NCI-H2227 (cell line): Measurements from ENCODE around the gene PCYT1A.
"Not testable (repeated sequence)": the region's sequence is repeated elsewhere in the genome, so short reads cannot be mapped to it uniquely, and the experiment has no call there.

Experiments
- DNase-seq: peaks from one replicate; lab custom pipeline; 2025; ENCODE audit not compliant: unreplicated experiment; lab: John Stamatoyannopoulos, UW

PCYT1A gene

DNA sequence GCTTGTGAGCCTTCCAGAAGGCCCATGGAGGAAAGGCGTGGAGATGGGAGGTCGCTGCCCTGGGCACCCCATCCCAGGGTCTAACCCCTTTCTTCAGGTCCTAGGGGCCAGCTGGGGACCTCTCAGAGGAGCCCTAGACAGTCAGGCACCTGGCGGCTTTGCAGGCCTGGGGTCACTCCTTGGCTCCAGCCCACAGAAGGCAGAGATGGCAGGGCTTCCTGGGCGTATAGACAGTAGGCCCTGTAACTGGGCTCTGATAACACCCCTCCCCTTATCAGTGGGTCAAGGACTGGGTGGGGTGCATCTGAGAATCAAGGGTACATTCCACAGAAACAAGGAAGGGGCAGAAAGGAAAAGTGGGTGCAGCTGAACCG is 93.0 kb downstream of the PCYT1A start:
- DNase-seq = no peak

DNA sequence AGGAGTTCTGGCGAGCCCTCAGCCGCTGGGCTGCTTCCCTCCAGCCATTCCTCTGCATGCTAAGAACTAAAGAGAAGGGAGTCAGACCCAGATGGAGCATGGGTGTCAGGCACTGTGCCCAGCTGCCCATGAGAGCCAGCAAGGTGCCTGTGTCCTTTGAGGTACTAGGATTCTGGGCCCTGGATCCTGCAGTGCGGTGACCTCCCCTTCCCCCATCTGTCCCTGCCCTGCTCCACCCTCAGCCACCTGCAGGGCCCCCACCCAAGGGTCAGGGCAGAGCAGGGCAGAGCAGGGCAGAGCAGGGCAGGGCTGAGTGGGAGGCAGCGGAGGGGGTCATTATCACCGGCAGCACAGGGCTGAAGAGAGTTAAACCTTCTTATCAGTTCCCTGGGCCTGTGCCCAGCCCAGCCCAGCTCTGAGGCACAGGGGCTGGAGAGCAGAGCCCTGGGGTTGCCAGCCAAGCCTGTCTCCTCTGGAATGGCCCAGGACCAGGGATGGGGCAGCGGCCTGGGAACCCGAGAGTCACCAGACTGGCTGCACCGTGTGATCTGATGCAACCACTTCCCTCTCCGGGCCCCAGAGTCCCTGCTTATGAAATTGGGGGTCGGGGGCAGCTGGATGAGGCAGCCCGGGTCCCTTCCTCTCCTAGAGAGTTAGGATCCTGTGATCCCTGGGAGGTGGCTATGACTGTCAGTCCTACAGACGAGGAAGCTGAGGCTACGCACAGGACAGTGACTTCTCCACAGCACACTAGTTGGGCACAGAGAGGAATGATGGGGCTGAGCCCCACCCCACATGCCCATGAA is 93.6 kb downstream of the PCYT1A start:
- no peak for DNase-seq

DNA sequence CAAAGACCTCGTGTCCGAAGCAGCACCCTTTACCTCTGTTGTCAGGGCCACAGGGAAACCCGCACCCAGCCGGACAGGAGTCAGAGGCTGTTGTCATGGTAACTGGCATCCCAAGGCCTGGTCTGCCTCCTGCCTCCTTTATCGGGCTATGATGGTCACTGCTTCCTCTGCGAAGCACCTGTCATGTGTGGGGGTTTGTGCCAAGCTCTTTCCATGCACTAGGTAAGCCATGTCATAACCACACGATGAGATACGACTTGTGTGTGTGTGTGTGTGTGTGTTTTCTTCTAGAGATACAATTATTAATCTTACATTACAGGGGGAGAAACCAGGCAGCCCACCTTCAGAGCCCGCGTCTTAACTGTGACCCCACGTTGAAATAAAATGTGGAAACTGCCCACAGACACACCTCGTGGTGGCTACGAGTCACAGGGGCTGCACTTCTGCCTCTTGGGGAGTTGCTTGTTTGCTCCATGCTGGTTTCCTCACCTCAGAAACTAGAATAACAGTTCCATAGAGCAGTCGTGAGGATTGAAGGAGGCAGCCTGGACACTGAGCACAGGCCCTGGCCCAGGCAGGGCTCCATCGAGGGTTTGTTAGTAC is 94.3 kb downstream of the PCYT1A start:
- peak; percentile 23 for DNase-seq

DNA sequence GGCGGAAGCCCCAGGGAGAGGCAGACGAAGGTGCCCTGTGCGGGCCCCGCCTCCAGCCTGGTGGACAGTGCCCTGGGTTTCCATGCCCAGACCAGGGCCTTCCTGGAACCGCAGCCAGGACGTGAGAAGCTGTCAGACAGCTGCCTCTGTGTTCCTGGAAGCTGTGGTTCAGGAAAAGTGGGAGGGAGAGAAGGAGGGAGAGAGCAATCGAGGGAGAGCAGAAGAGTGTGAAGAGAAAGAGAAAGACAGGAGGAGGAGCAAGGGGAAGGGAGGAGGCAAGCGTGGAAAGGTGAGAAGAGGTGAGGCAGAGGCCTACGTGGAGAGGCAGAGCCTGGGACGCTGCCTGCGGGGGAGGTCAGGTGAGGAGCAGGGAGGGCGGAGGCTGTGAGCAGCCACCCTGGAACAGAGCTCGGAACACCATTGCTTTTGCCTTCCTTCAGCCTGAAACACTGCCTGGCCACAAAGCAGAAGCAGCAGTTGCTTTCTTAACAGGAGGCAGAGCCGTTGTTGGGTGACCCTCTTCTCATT is 94.9 kb downstream of the PCYT1A start:
- no peak for DNase-seq

DNA sequence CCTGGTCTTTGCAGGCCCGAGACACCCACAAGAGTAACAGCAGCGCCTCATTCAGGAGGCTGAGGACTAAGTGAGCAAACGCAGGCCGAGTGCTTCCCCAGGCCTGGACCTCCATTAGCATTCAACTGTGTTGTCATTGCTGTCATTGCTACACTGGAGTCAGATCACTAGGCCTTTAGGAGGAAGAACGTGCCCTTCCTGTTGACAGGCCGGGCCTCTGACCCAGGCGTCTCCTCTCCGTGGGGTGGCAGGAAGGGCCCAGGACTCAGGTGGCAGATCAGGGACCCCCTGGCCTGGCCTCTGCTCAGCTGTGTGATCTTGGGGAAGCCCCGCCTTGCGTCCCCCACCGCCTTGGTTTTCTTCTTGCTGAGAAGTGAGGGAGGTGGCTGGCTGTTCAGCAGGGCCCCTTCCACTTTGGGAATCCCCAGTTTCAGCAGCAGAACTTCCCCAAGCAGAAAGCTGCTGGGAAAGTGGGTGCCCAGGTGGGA is 95.4 kb downstream of the PCYT1A start:
- no peak for DNase-seq

DNA sequence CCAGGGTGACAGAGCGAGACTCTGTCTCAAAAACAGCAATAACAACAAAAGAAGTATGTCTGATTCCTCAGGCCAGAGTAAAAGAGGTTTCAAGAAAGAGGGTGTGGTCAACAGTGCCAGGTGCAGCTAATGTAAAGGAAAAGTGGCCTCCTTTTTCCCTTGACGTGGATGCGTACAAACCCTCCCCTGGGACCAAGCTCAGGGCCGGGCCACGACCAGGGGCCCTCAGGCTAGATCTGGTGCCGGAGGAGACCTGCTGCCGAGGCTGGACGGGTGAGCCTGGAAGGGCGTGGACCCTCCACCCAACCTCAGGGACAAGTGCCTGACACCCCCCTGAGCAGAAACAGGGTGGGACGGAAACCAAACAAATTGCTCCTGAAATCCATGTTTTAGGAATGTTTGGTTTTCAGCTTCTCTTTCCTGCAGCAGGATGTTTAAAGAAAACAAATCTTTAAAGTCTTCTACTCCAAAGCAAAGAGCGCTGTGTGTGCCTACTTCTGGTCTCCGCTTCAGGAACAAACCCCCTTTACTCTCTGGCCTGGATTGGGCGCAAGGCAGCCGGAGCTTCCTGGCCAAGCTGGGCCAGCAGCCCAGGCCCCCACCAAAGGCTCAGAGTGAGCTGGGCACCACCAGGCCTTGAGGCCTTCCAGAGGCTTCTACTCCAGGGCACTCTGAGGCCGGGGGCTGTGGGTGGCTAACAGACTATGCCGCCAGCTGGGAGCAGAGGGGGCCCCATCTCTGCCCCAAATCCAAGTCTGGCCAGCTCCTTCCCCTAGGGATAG is 97.8 kb downstream of the PCYT1A start:
- no peak for DNase-seq

DNA sequence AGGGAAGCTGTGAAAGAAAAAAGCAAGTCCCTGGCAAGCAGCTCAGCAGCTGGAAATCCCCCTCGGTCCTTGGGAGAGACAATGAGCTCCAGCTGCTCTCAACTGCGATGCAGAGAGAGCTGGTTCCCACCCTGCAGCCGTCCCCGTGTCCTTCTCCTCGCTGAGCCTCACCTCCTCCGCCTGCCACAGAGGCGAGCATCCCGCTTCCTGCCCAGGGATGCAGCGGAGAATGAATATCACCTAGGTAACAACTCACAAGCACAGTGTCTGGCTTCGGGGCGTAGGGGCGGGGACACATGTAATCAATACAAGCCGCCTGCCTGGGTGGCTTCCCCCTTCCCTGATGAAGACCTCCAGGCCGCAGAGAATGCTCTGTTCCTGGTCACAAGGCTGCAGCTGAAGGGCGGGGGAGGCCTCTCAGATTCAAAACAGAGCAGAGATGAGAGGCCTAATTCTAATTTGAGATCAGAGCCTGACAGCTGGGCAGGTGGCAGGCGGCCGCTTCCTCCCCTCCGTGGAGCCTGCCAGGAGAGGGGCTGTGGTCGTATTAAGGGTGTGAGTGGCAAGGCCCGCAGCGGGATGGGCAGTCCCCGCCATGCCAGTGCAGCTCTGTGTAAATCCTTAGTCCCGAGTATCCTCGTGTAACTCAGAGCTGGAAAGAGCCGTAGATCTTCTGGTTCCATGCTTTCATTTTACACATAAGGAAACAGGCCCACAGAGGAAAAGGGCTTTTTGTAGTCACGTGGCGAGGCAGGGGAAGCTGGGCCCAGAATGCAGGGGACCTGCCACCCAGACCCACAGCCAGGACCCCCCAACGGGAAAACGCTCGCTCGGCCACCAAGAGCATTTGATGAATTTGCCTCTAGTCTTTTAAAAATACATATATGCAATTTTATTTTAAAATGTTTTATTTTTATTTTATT is 100.6 kb downstream of the PCYT1A start:
- DNase-seq = peak; percentile 82

DNA sequence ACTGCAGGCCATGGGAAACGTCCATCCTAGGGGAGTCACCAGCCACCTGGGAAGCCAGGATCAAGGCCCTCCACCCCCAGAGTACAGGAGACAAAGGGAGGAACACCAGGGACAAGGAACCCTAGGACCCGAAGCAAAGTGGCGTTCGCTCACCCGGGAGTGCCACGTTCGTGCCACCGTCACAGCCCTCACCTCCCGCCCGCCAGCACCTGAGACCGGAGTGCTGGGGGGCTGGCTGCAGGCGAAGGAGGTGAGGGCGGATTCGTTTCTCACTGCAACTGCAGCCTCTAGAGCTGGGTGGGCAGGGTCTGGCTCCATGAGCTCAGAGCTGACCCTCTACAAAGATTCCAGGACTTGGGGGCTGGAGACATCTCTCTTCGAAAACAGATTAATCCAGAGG is 102.6 kb downstream of the PCYT1A start:
- no peak for DNase-seq

DNA sequence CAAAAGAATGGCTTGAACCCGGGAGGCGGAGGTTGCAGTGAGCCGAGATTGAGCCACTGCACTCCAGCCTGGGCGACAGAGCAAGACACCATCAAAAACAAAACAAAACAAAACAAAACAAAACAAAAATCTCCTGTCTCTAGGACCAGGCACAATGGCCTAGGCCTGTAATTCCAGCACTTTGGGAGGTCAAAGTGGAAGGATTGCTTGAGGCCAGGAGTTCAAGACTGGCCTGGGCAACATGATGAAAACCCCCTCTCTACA is 103.4 kb downstream of the PCYT1A start:
- DNase-seq = not testable (repeated sequence)

DNA sequence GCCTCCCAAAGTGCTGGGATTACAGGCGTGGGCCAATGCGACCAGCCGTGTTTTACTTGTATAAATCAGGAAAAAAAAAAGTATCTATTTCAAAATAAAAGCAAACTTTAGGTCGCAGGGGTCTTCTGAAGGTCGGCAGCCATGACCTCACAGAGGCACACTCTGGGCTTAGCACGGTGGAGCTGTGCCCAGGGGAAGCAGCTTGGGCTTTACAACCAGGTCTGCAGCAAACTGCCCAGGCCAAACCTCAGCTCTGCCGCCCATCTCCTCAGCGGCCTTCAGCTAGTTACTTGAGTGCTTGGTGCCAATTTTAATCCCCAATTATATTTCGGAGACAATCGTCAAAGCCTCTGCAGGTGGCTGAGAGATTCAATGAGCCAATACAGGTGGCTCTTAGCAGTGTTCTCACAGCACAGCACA is 106.4 kb downstream of the PCYT1A start:
- DNase-seq = no peak

DNA sequence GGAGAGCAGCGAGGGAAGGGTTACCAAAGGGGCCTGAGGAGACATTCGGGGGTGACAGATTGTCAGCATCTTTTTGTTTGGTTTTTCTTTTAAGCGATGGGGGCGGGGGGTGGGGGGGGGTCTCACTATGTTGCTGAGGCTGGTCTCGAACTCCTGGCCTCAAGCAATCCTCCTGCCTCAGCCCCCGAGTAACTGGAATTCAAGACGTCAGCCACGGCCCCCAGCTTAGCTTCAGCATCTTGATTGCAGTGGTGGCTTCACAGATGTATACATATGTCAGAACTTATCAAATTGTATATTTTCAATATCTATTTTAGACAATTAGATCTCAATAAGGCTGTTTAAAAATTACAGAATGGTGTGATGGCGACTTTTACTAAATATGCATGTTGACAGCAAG is 107.2 kb downstream of the PCYT1A start:
- no peak for DNase-seq
